Keratinocyte (primary cell): Measurements from ENCODE around the gene MRPL33. TPM values are rescaled to one million over a fixed set of nuclear protein-coding genes. Genes with fewer than 3 reads are reported as not detected.

Experiments
- DNase-seq: peaks from one replicate; pipeline ENCODE4 v3.0.0-alpha.2; 2011; ENCODE audit warnings: low read depth, missing footprints, low spot score
- FAIRE-seq: peaks from 2 replicates; lab custom pipeline; 2011; peaks lifted over from hg19 to GRCh38; lab: Jason Lieb, UNC
- H2AFZ ChIP-seq: 2 replicates; pipeline ENCODE4 v1.6.0; 2012; ENCODE audit warnings: low read length, control low read depth, inconsistent platforms; ENCODE audit not compliant: control insufficient read depth
- H3K27ac ChIP-seq: 2 replicates; pipeline ENCODE4 v1.5.1; 2011; ENCODE audit warnings: low read length; ENCODE audit not compliant: control insufficient read depth, insufficient read depth
- H3K27me3 ChIP-seq: 3 replicates; pipeline ENCODE4 v1.6.0; 2011; ENCODE audit warnings: low read length; ENCODE audit not compliant: control insufficient read depth, insufficient read depth; ENCODE audit errors: extremely low read depth
- H3K36me3 ChIP-seq, 2 experiments: 2 replicates in 1 of 2; 3 replicates in 1 of 2; pipeline ENCODE4 v1.5.1; 2011; ENCODE audit warnings: low read length in 2 of 2, mild to moderate bottlenecking in 1 of 2; ENCODE audit not compliant: control insufficient read depth in 2 of 2, insufficient read depth in 2 of 2; ENCODE audit errors: extremely low read depth in 1 of 2
- H3K4me1 ChIP-seq: 3 replicates; pipeline ENCODE4 v1.5.1; 2011; ENCODE audit warnings: low read length; ENCODE audit not compliant: control insufficient read depth, insufficient read depth; ENCODE audit errors: extremely low read depth
- H3K4me2 ChIP-seq: 3 replicates; pipeline ENCODE4 v1.6.0; 2011; ENCODE audit warnings: low read depth, low read length; ENCODE audit not compliant: control insufficient read depth, insufficient read depth; ENCODE audit errors: extremely low read depth
- H3K4me3 ChIP-seq, 3 experiments: fragments of 200-600 bp in 1 of 3; sonication (generic) in 1 of 3; 2 replicates in 2 of 3; 3 replicates in 1 of 3; pipeline ENCODE4 v1.5.1; 2011 to 2016; ENCODE audit warnings: low read length in 3 of 3, mild to moderate bottlenecking in 3 of 3, control low read depth in 2 of 3, inconsistent platforms in 1 of 3, low read depth in 1 of 3, mixed read lengths in 1 of 3, mixed run types in 1 of 3, moderate library complexity in 1 of 3; ENCODE audit not compliant: control insufficient read depth in 2 of 3, insufficient read depth in 2 of 3; ENCODE audit errors: extremely low read depth in 1 of 3
- H3K79me2 ChIP-seq: 2 replicates; pipeline ENCODE4 v1.6.0; 2012; ENCODE audit warnings: low read length; ENCODE audit not compliant: control insufficient read depth, insufficient read depth
- H3K9ac ChIP-seq: 3 replicates; pipeline ENCODE4 v1.6.0; 2011; ENCODE audit warnings: low read length; ENCODE audit not compliant: control insufficient read depth, insufficient read depth; ENCODE audit errors: extremely low read depth
- H3K9me1 ChIP-seq: 3 replicates; pipeline ENCODE4 v1.6.0; 2011; ENCODE audit warnings: low read length; ENCODE audit not compliant: control insufficient read depth, insufficient read depth; ENCODE audit errors: extremely low read depth
- H3K9me3 ChIP-seq: 2 replicates; pipeline ENCODE4 v1.5.1; 2012; ENCODE audit warnings: low read depth, low read length; ENCODE audit not compliant: control insufficient read depth
- H4K20me1 ChIP-seq: 3 replicates; pipeline ENCODE4 v1.6.0; 2011; ENCODE audit warnings: low read length; ENCODE audit not compliant: control insufficient read depth, insufficient read depth; ENCODE audit errors: extremely low read depth
- CTCF ChIP-seq, 3 experiments: IDR thresholded peaks in 1 of 3; conservative IDR thresholded peaks in 1 of 3; optimal IDR thresholded peaks in 1 of 3; 2 replicates in 2 of 3; 3 replicates in 1 of 3; pipeline versions ENCODE3 to v1.5.1; 2011; ENCODE audit warnings: low read length in 3 of 3, mild to moderate bottlenecking in 3 of 3, moderate library complexity in 2 of 3, control low read depth in 1 of 3, inconsistent platforms in 1 of 3; ENCODE audit not compliant: insufficient read depth in 2 of 3; ENCODE audit errors: extremely low read depth in 1 of 3
- EZH2 ChIP-seq: IDR thresholded peaks from one replicate; pipeline ENCODE4 v1.6.1; 2012; ENCODE audit warnings: inconsistent platforms, mild to moderate bottlenecking, low read length, moderate library complexity
- dilution Hi-C: fragments of 300-500 bp; cut with MboI; formaldehyde crosslinking; loops from one replicate; pipeline ENCODE4 v1.7.0; 2020; ENCODE audit warnings: low sequenced_read_pairs; ENCODE audit not compliant: extremely low pct_ligation_motif_present
- polyA plus RNA-seq, 5 experiments: library from polyadenylated mRNA; depleted of rRNA in 3 of 5; stranded (reverse) in 3 of 5; stranded (forward) in 1 of 5; unstranded in 1 of 5; fragments of >200 nt; gene quantifications; 1 replicate in 1 of 5; 2 replicates in 3 of 5; 3 replicates in 1 of 5; pipeline versions ENCODE4 v1.2.1 to v1.2.3, GENCODE V29; 2011 to 2012; ENCODE audit warnings: missing spikeins in 2 of 5, low read depth in 1 of 5, low replicate concordance in 1 of 5

The MRPL33 gene
- polyA plus RNA-seq, 1 donor (not counting 4 experiments of a cell fraction or from before 2014, with no cell fraction given), result 110 TPM

- dilution Hi-C loops, result no loop called here
Observed at GRCh38 chr2:27754138-27754588, 17.4 kb upstream of the MRPL33 start.

GRCh38 chr2:27754831-27755230, 16.7 kb upstream of the MRPL33 start:
- Histone ChIP-seq H2AFZ (no peak overlapping the region), H3K79me2 (no peaks in the 10 kb centered on the region), H3K9ac (no peak overlapping the region), H3K27ac (no peak overlapping the region), H3K9me3 (no peaks in the 10 kb centered on the region), H4K20me1 (no peaks in the 10 kb centered on the region), H3K4me3 (no peak overlapping the region), H3K9me1 (no peaks in the 10 kb centered on the region), H3K27me3 (no peaks in the 10 kb centered on the region), H3K4me1 (peaks cover 24% of the 10 kb centered on the region), H3K36me3 (no peaks in the 10 kb centered on the region), H3K4me2 (no peak overlapping the region)
- DNase-seq (no peak), FAIRE-seq (no peak)
- no peak for TF ChIP-seq EZH2
- no peak for TF ChIP-seq CTCF (optimal IDR thresholded peaks at IDR 0.05 in 1 of 3, IDR thresholded peaks at IDR 0.05 in 1 of 3, conservative IDR thresholded peaks at IDR 0.05 in 1 of 3; ENCODE audit: extremely low read depth in 1 of 3, insufficient read depth in 2 of 3, low read length in 3 of 3)
- dilution Hi-C loops, result no loop called here

More at GRCh38 chr2:27754138-27754588, 17.4 kb upstream of the MRPL33 start:
- Histone ChIP-seq H2AFZ (no peak overlapping the region), H3K9me3 (no peaks in the 10 kb centered on the region), H3K27me3 (no peaks in the 10 kb centered on the region), H3K4me2 (peak overlapping the region; percentile 82), H3K9ac (no peak overlapping the region), H3K4me3 (peak overlapping the region in 1 of 3 experiments; percentile 65), H3K79me2 (no peaks in the 10 kb centered on the region), H3K4me1 (peaks cover 24% of the 10 kb centered on the region), H3K36me3 (no peaks in the 10 kb centered on the region), H3K9me1 (no peaks in the 10 kb centered on the region), H4K20me1 (no peaks in the 10 kb centered on the region), H3K27ac (no peak overlapping the region)
- FAIRE-seq (peak; percentile 64), DNase-seq (peak; percentile 35)
- TF ChIP-seq CTCF (optimal IDR thresholded peaks at IDR 0.05 in 1 of 3, IDR thresholded peaks at IDR 0.05 in 1 of 3, conservative IDR thresholded peaks at IDR 0.05 in 1 of 3; ENCODE audit: extremely low read depth in 1 of 3, insufficient read depth in 2 of 3, low read length in 3 of 3) (peak; percentile 91 to 99 (median 99)), EZH2 (no peak)
